GM10266 (cell line): Measurements from ENCODE around the gene ARFGAP1.

Source experiments
- DNase-seq: peaks from one replicate; pipeline ENCODE4 v3.0.0; 2012; ENCODE audit errors: extremely low spot score
- CTCF ChIP-seq: IDR thresholded peaks from 2 replicates; pipeline ENCODE4 v1.5.1; 2012; ENCODE audit warnings: mild to moderate bottlenecking, low read depth; ENCODE audit not compliant: control insufficient read depth, insufficient read depth; ENCODE audit errors: missing control alignments

Gene ARFGAP1

GRCh38 chr20:63292904-63293303 is 20.3 kb downstream of the ARFGAP1 start, which contains the start of gene COL20A1:
TSS of gene COL20A1 (plus strand) at chr20:63293186. CDS start at chr20:63295108, 1,922 bp downstream.
- no peak for TF ChIP-seq CTCF

GRCh38 chr20:63293456-63293855 is 20.8 kb downstream of the ARFGAP1 start:
- DNase-seq: no peak
- no peak for TF ChIP-seq CTCF

More at GRCh38 chr20:63292904-63293303, 20.3 kb downstream of the ARFGAP1 start, which contains the start of gene COL20A1:
- no peak for DNase-seq

GRCh38 chr20:63293871-63294535 is 21.4 kb downstream of the ARFGAP1 start:
- no peak for DNase-seq
- TF ChIP-seq CTCF: no peak

- no peak for DNase-seq
- no peak for TF ChIP-seq CTCF
Observed at GRCh38 chr20:63294536-63294900, 21.9 kb downstream of the ARFGAP1 start.

- TF ChIP-seq CTCF: no peak
Observed at GRCh38 chr20:63295018-63295417, 22.4 kb downstream of the ARFGAP1 start.

GRCh38 chr20:63295422-63295821 is 22.8 kb downstream of the ARFGAP1 start:
- DNase-seq: no peak
- TF ChIP-seq CTCF: no peak

More at GRCh38 chr20:63295018-63295417, 22.4 kb downstream of the ARFGAP1 start:
- no peak for DNase-seq

GRCh38 chr20:63295846-63296245 is 23.2 kb downstream of the ARFGAP1 start:
- no peak for TF ChIP-seq CTCF
- DNase-seq: no peak
